Endodermal cell (in vitro differentiated cells): Measurements from ENCODE around the gene GPRIN2. TPM values are rescaled to one million over a fixed set of nuclear protein-coding genes. Genes with fewer than 3 reads are reported as not detected.

Experiments used
- DNase-seq: peaks from one replicate; pipeline ENCODE4 v3.0.0-alpha.2; 2017
- H3K27ac ChIP-seq: 2 replicates; pipeline ENCODE4 v1.5.1; 2013; ENCODE audit warnings: mild to moderate bottlenecking, low read depth, low read length, moderate library complexity
- H3K27me3 ChIP-seq: 2 replicates; pipeline ENCODE4 v1.6.1; 2013; ENCODE audit warnings: mild to moderate bottlenecking, low read length, moderate library complexity; ENCODE audit not compliant: insufficient read depth, control insufficient read depth, poor library complexity, severe bottlenecking
- H3K36me3 ChIP-seq: 2 replicates; pipeline ENCODE4 v1.7.0; 2013; ENCODE audit warnings: mild to moderate bottlenecking, low read length, moderate library complexity; ENCODE audit not compliant: control insufficient read depth, insufficient read depth
- H3K4me1 ChIP-seq: one replicate; pipeline ENCODE4 v1.7.0; 2013; ENCODE audit warnings: low read length; ENCODE audit not compliant: control insufficient read depth, insufficient read depth
- H3K4me3 ChIP-seq: 2 replicates; pipeline ENCODE4 v1.5.1; 2013; ENCODE audit warnings: mild to moderate bottlenecking, low read length, moderate library complexity
- H3K9ac ChIP-seq: 2 replicates; pipeline ENCODE4 v1.6.1; 2013; ENCODE audit warnings: mild to moderate bottlenecking, low read length, moderate library complexity; ENCODE audit not compliant: poor library complexity, severe bottlenecking; ENCODE audit errors: extremely low read depth
- H3K9me3 ChIP-seq: 2 replicates; pipeline ENCODE4 v1.6.1; 2013; ENCODE audit warnings: mild to moderate bottlenecking, low read length, moderate library complexity; ENCODE audit not compliant: control insufficient read depth
- H3K27ac Mint-ChIP-seq: 2 replicates; pipeline ENCODE4 v1.8.0; 2020; ENCODE audit warnings: mixed read lengths
- H3K27me3 Mint-ChIP-seq: 2 replicates; pipeline ENCODE4 v1.8.0; 2021; ENCODE audit warnings: mild to moderate bottlenecking, mixed read lengths; ENCODE audit not compliant: insufficient read depth
- H3K36me3 Mint-ChIP-seq: 2 replicates; pipeline ENCODE4 v1.8.0; 2020; ENCODE audit warnings: low read depth, mixed read lengths
- H3K4me1 Mint-ChIP-seq: 2 replicates; pipeline ENCODE4 v1.8.0; 2020; ENCODE audit warnings: mixed read lengths
- H3K4me3 Mint-ChIP-seq: 2 replicates; pipeline ENCODE4 v1.8.0; 2020; ENCODE audit warnings: mild to moderate bottlenecking, moderate library complexity, mixed read lengths
- H3K9me3 Mint-ChIP-seq: 2 replicates; pipeline ENCODE4 v1.8.0; 2020; ENCODE audit warnings: mild to moderate bottlenecking, mixed read lengths
- WGBS, 2 experiments: methylation state at CpG; one replicate each; pipeline versions ENCODE4 v1.1.5 to v1.1.7; 2013; ENCODE audit warnings: missing lambda C conversion rate in 2 of 2, mixed read lengths in 1 of 2; ENCODE audit not compliant: insufficient coverage in 1 of 2, insufficient read length in 1 of 2; 5-methylcytosine and 5-hydroxymethylcytosine counted together
- total RNA-seq, 2 donors: library from RNA; stranded (reverse); fragmentation: NEBNext Ultra II Directional in 1 of 2; extraction: Animal tissue kit (Norgen Biotek cat#: 25700) in 1 of 2; gene quantifications; 2 replicates in 1 of 2; 3 replicates in 1 of 2; pipeline ENCODE4 v1.2.1, GENCODE V29; 2021
- TF ChIP-seq, protein P1 (sequence below): fragments of 200-600 bp; sonication (generic); conservative IDR thresholded peaks from 2 replicates; pipeline ENCODE4 v1.5.0; 2021; ENCODE audit warnings: antibody characterized with exemption, mild to moderate bottlenecking

Gene GPRIN2
- total RNA-seq, 2 donors from 2014 or later = 16.1 to 25.2 TPM

DNA sequence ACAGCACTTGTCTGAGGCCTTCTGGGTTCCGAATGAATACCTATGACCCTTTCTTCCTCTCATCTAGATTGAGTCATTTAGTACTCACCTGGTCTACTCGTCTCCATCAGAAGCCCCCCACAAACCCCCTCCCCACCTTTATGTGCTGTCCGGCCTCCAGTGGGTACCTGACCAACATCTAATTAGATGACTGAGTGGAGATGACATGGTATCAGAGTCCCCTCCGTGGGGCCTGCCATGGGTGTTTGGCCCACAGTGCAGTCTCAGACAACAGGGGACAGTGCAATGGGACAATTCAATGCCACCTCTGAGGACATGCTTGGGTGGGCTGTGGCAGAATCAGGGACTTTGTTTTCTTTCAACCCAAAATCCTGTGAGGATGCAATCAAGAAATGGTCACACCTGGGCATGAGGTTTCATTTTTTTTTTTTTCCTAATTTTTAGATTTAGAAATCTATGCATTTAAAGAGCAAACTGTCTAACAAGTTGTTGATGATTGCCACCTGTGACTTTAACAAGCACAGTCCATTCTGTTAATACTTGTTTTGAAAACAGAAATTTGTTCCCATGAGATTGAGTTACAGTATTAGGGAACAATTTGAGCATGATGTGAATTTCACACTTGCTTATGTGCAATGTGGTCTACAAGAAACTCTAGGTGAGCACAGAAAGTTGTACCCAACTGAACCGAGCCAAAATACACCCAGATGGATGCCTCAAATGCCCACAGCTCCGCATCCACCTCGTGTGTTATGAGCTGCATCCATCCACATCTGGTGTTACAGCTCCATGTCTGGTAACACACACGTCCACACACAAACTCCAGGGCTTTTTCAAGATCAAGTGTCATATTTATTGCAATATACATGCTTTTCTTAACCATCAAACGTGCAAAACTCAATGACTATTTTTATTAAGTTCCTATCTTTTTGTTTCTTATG lies 27.5 kb downstream of the GPRIN2 start:
- H3K4me1 ChIP-seq = no peaks in the 10 kb centered on the region
- Mint-ChIP-seq H3K4me1 (no peaks in the 10 kb centered on the region), H3K36me3 (no peaks in the 10 kb centered on the region), H3K27ac (no peak overlapping the region), H3K9me3 (no peaks in the 10 kb centered on the region), H3K4me3 (no peak overlapping the region), H3K27me3 (peaks cover 2% of the 10 kb centered on the region)
- H3K27ac ChIP-seq = no peak overlapping the region
- H3K36me3 ChIP-seq = no peaks in the 10 kb centered on the region
- H3K27me3 ChIP-seq = no peaks in the 10 kb centered on the region
- TF ChIP-seq, protein P1, sequence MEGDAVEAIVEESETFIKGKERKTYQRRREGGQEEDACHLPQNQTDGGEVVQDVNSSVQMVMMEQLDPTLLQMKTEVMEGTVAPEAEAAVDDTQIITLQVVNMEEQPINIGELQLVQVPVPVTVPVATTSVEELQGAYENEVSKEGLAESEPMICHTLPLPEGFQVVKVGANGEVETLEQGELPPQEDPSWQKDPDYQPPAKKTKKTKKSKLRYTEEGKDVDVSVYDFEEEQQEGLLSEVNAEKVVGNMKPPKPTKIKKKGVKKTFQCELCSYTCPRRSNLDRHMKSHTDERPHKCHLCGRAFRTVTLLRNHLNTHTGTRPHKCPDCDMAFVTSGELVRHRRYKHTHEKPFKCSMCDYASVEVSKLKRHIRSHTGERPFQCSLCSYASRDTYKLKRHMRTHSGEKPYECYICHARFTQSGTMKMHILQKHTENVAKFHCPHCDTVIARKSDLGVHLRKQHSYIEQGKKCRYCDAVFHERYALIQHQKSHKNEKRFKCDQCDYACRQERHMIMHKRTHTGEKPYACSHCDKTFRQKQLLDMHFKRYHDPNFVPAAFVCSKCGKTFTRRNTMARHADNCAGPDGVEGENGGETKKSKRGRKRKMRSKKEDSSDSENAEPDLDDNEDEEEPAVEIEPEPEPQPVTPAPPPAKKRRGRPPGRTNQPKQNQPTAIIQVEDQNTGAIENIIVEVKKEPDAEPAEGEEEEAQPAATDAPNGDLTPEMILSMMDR = no peak
- WGBS, 2 experiments = 89 to 92% methylated on average over 8 to 9 of the region's 9 CpGs
- no peak overlapping the region for H3K9ac ChIP-seq
- no peak overlapping the region for H3K4me3 ChIP-seq
- DNase-seq = no peak
- H3K9me3 ChIP-seq = no peaks in the 10 kb centered on the region

DNA sequence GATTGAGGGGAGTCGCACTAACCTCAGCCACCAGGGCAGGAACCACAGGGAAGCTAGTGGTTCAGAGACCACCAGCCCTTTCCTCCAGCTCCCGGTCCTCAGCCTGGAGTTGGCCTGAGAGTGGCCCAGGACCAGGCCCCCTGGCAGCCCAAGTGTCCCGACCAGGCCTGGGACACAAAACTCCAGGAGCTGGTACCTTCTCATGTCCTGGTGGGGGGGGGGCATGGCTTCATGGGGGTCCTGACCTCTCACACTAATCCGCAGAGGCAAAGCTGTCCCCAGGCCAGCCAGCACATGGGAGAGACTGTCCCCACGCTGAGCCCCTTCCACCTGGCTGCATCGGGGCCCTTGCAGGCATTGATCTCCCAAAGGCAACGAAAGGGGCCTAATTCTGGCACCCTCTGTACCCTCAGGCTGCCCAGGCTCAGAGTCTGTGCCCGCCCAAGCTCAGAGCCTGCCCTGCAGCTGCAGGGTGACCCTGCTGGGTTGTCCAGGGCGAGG lies 28.2 kb downstream of the GPRIN2 start:
- no peak overlapping the region for H3K4me3 ChIP-seq
- H3K36me3 ChIP-seq = no peaks in the 10 kb centered on the region
- TF ChIP-seq, protein P1 = no peak
- no peaks in the 10 kb centered on the region for H3K4me1 Mint-ChIP-seq
- no peak overlapping the region for H3K27ac ChIP-seq
- H3K4me3 Mint-ChIP-seq = no peak overlapping the region
- H3K4me1 ChIP-seq = no peaks in the 10 kb centered on the region
- H3K9me3 ChIP-seq = no peaks in the 10 kb centered on the region
- no peaks in the 10 kb centered on the region for H3K27me3 ChIP-seq
- peaks cover 2% of the 10 kb centered on the region for H3K27me3 Mint-ChIP-seq
- 91 to 92% methylated on average over 7 to 9 of the region's 9 CpGs for WGBS, 2 experiments
- H3K9ac ChIP-seq = no peak overlapping the region
- H3K9me3 Mint-ChIP-seq = no peaks in the 10 kb centered on the region
- H3K27ac Mint-ChIP-seq = no peak overlapping the region
- no peak for DNase-seq
- H3K36me3 Mint-ChIP-seq = no peaks in the 10 kb centered on the region

DNA sequence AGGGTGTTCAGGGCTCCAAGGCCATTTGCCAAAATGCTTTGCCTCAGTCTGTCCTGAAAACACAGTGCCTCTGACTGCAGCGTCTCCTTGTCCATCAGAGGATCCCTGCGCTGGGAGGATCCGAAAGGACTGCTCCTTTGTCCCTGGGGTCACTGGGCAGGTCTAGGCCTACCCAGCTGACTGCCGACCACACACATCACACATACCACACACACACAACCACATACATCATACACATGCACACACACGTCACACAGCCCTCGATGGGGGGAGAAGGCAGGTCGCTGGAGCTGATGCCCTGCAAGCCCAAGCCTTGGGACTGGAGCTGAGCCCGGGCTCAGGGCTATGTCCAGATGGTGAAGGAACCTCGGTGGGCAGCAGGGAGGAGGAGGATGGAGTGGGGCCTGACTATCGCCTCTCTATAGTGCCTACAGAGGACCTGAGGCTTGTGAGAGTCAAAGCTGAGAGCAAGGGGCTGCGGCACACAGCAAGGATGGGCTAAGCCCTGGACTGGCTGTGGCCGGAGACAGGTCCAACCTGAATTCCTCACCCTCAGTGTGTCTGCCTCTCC lies 29.1 kb downstream of the GPRIN2 start:
- Mint-ChIP-seq H3K27me3 (peaks cover 2% of the 10 kb centered on the region), H3K36me3 (no peaks in the 10 kb centered on the region), H3K9me3 (no peaks in the 10 kb centered on the region), H3K4me3 (no peak overlapping the region), H3K27ac (no peak overlapping the region), H3K4me1 (no peaks in the 10 kb centered on the region)
- DNase-seq = peak; percentile 46
- H3K9me3 ChIP-seq = no peaks in the 10 kb centered on the region
- no peaks in the 10 kb centered on the region for H3K4me1 ChIP-seq
- no peak overlapping the region for H3K9ac ChIP-seq
- no peaks in the 10 kb centered on the region for H3K27me3 ChIP-seq
- WGBS, 2 experiments = 92 to 95% methylated on average over 10 to 12 of the region's 12 CpGs
- H3K36me3 ChIP-seq = no peaks in the 10 kb centered on the region
- TF ChIP-seq, protein P1 = no peak
- no peak overlapping the region for H3K4me3 ChIP-seq
- no peak overlapping the region for H3K27ac ChIP-seq
